H9 (cell line): Measurements from ENCODE around the gene IL1RAPL1. TPM values are rescaled to one million over a fixed set of nuclear protein-coding genes. Genes with fewer than 3 reads are reported as not detected.

Source experiments
- DNase-seq: peaks from one replicate; pipeline ENCODE4 v3.0.0-alpha.2; 2017
- H2AFZ ChIP-seq: one replicate; pipeline ENCODE4 v1.6.1; 2013; ENCODE audit warnings: mild to moderate bottlenecking, low read length, control low read depth, moderate library complexity
- H2AK5ac ChIP-seq: 2 replicates; pipeline ENCODE4 v1.6.1; 2013; ENCODE audit warnings: low read length, control low read depth, mixed read lengths; ENCODE audit not compliant: insufficient read length
- H2BK120ac ChIP-seq: one replicate; pipeline ENCODE4 v1.6.1; 2013; ENCODE audit warnings: low read depth, mild to moderate bottlenecking, low read length, control low read depth, inconsistent platforms; ENCODE audit not compliant: poor library complexity, severe bottlenecking
- H2BK12ac ChIP-seq: 2 replicates; pipeline ENCODE4 v1.6.1; 2013; ENCODE audit warnings: low read length, control low read depth, mixed read lengths, low read depth; ENCODE audit not compliant: insufficient read length
- H2BK15ac ChIP-seq: 2 replicates; pipeline ENCODE4 v1.6.1; 2013; ENCODE audit warnings: low read depth, low read length, control low read depth
- H2BK20ac ChIP-seq: one replicate; pipeline ENCODE4 v1.6.1; 2013; ENCODE audit warnings: low read depth, mild to moderate bottlenecking, low read length, control low read depth, inconsistent platforms; ENCODE audit not compliant: poor library complexity, severe bottlenecking
- H2BK5ac ChIP-seq: 2 replicates; pipeline ENCODE4 v1.6.1; 2013; ENCODE audit warnings: low read length, control low read depth, mixed read lengths; ENCODE audit not compliant: insufficient read length
- H3K14ac ChIP-seq: 2 replicates; pipeline ENCODE4 v1.6.1; 2013; ENCODE audit warnings: low read length, control low read depth; ENCODE audit not compliant: insufficient read depth
- H3K18ac ChIP-seq: 2 replicates; pipeline ENCODE4 v1.6.1; 2013; ENCODE audit warnings: low read depth, mild to moderate bottlenecking, mixed read lengths, low read length, control low read depth; ENCODE audit not compliant: insufficient read length
- H3K23ac ChIP-seq: 2 replicates; pipeline ENCODE4 v1.6.1; 2013; ENCODE audit warnings: low read length, control low read depth, mixed read lengths, low read depth; ENCODE audit not compliant: insufficient read length
- H3K23me2 ChIP-seq: 2 replicates; pipeline ENCODE4 v1.6.1; 2013; ENCODE audit warnings: low read depth, mild to moderate bottlenecking, mixed read lengths, low read length, control low read depth; ENCODE audit not compliant: insufficient read length, poor library complexity, severe bottlenecking
- H3K27ac ChIP-seq: 2 replicates; pipeline ENCODE4 v1.5.1; 2013; ENCODE audit warnings: low read length, control low read depth, mixed read lengths, low read depth; ENCODE audit not compliant: insufficient read length
- H3K27me3 ChIP-seq: 2 replicates; pipeline ENCODE4 v1.6.1; 2013; ENCODE audit warnings: low read length, control low read depth, inconsistent platforms; ENCODE audit not compliant: insufficient read depth
- H3K4ac ChIP-seq: 2 replicates; pipeline ENCODE4 v1.6.1; 2013; ENCODE audit warnings: low read depth, mild to moderate bottlenecking, control low read depth, inconsistent platforms, low read length, moderate library complexity
- H3K4me1 ChIP-seq: 2 replicates; pipeline ENCODE4 v1.6.1; 2013; ENCODE audit warnings: low read length, control low read depth, inconsistent platforms; ENCODE audit not compliant: insufficient read depth
- H3K4me2 ChIP-seq: 2 replicates; pipeline ENCODE4 v1.6.1; 2013; ENCODE audit warnings: low read length, control low read depth, mixed read lengths; ENCODE audit not compliant: insufficient read length, insufficient read depth
- H3K56ac ChIP-seq: 2 replicates; pipeline ENCODE4 v1.6.1; 2013; ENCODE audit warnings: low read depth, mild to moderate bottlenecking, mixed read lengths, low read length, control low read depth; ENCODE audit not compliant: insufficient read length
- H3K79me1 ChIP-seq: 2 replicates; pipeline ENCODE4 v1.6.1; 2013; ENCODE audit warnings: low read depth, mild to moderate bottlenecking, moderate library complexity, low read length, control low read depth, inconsistent platforms; ENCODE audit not compliant: insufficient read depth, poor library complexity, severe bottlenecking
- H3K79me2 ChIP-seq: 2 replicates; pipeline ENCODE4 v1.6.1; 2013; ENCODE audit warnings: low read length, control low read depth, inconsistent platforms; ENCODE audit not compliant: insufficient read depth
- H3K9ac ChIP-seq: 2 replicates; pipeline ENCODE4 v1.6.1; 2013; ENCODE audit warnings: low read length, control low read depth, mixed read lengths; ENCODE audit not compliant: insufficient read length; ENCODE audit errors: extremely low read depth
- H3K9me3 ChIP-seq: one replicate; pipeline ENCODE4 v1.6.1; 2013; ENCODE audit warnings: low read depth, low read length, inconsistent platforms; ENCODE audit not compliant: control insufficient read depth
- H3T11ph ChIP-seq: one replicate; pipeline ENCODE4 v1.6.1; 2013; ENCODE audit warnings: mild to moderate bottlenecking, low read length, control low read depth, inconsistent platforms
- H4K20me1 ChIP-seq: one replicate; pipeline ENCODE4 v1.6.1; 2013; ENCODE audit not compliant: control insufficient read depth, insufficient read length, insufficient read depth
- H4K5ac ChIP-seq: 2 replicates; pipeline ENCODE4 v1.6.1; 2013; ENCODE audit warnings: low read depth, mild to moderate bottlenecking, mixed read lengths, low read length, control low read depth; ENCODE audit not compliant: insufficient read length
- H4K8ac ChIP-seq: replicated peaks from 2 replicates; pipeline ENCODE4 v1.6.1; 2013; ENCODE audit warnings: low read length, control low read depth, mixed read lengths, low read depth; ENCODE audit not compliant: insufficient read length
- H4K91ac ChIP-seq: 2 replicates; pipeline ENCODE4 v1.6.1; 2013; ENCODE audit warnings: low read depth, mild to moderate bottlenecking, moderate library complexity, mixed read lengths, low read length, control low read depth; ENCODE audit not compliant: insufficient read length
- H3K27ac Mint-ChIP-seq, 3 experiments: 2 replicates in 2 of 3; 3 replicates in 1 of 3; pipeline ENCODE4 v1.8.0; 2020 to 2021; ENCODE audit warnings: mixed read lengths in 3 of 3, mild to moderate bottlenecking in 1 of 3, moderate library complexity in 1 of 3
- H3K27me3 Mint-ChIP-seq: 2 replicates; pipeline ENCODE4 v1.8.0; 2021; ENCODE audit warnings: low read depth, mild to moderate bottlenecking, moderate library complexity, mixed read lengths
- H3K36me3 Mint-ChIP-seq, 3 experiments: 2 replicates in 2 of 3; 3 replicates in 1 of 3; pipeline ENCODE4 v1.8.0; 2020 to 2021; ENCODE audit warnings: low read depth in 3 of 3, mixed read lengths in 3 of 3; ENCODE audit not compliant: insufficient read depth in 1 of 3
- H3K4me1 Mint-ChIP-seq, 2 experiments: 2 replicates each; pipeline ENCODE4 v1.8.0; 2020; ENCODE audit warnings: mixed read lengths in 2 of 2
- H3K4me3 Mint-ChIP-seq, 2 experiments: 2 replicates in 1 of 2; 3 replicates in 1 of 2; pipeline ENCODE4 v1.8.0; 2020 to 2021; ENCODE audit warnings: mild to moderate bottlenecking in 2 of 2, mixed read lengths in 2 of 2, moderate library complexity in 1 of 2
- H3K9me3 Mint-ChIP-seq, 2 experiments: 2 replicates in 1 of 2; 3 replicates in 1 of 2; pipeline ENCODE4 v1.8.0; 2020; ENCODE audit warnings: mild to moderate bottlenecking in 2 of 2, mixed read lengths in 2 of 2, moderate library complexity in 1 of 2
- WGBS: extraction: QIAGEN DNeasy Blood & Tissue Kit; methylation state at CpG from one replicate; pipeline ENCODE4 v1.1.7; 2013; ENCODE audit warnings: missing lambda C conversion rate, low lambda C conversion rate, mixed read lengths; ENCODE audit not compliant: insufficient read length; ENCODE audit errors: extremely low coverage; 5-methylcytosine and 5-hydroxymethylcytosine counted together
- total RNA-seq: library from RNA; stranded (reverse); gene quantifications from 2 replicates; pipeline ENCODE4 v1.2.1, GENCODE V29; 2021
- TF ChIP-seq, protein P1 (sequence below): fragments of 200-600 bp; sonication (generic); conservative IDR thresholded peaks from 3 replicates; pipeline ENCODE4 v1.8.0; 2021; ENCODE audit warnings: antibody characterized with exemption, mild to moderate bottlenecking

Gene IL1RAPL1
- total RNA-seq, 1 experiment from 2014 or later = 0.31 TPM

DNA sequence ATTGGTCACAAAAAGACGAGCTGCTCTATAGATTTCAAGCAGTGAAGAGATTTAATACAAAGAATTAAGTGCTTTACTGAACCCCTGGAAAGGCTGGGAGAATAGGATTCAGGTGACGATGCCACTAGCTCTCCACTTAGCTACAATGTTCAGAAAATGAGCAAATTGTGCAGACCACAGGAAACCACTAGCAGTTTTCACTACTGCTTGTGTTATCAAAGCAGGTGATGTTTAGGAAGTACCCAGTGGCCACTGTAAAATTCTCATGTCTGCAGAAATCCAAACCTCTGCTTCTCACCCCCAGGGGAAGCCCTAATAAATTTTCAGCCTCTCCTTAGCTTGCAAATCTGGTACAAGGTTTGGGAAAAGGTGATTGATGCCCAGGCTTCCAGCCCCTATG, 165.1 kb downstream of the IL1RAPL1 start:
- no CpG with 5 or more reads among the region's 2 CpGs for WGBS
- H3K27me3 Mint-ChIP-seq = no peaks in the 10 kb centered on the region

More for the DNA sequence above, 165.1 kb downstream of the IL1RAPL1 start:
- H3K23me2 ChIP-seq = no peaks in the 10 kb centered on the region
- H3K23ac ChIP-seq = no peak overlapping the region
- TF ChIP-seq, protein P1, sequence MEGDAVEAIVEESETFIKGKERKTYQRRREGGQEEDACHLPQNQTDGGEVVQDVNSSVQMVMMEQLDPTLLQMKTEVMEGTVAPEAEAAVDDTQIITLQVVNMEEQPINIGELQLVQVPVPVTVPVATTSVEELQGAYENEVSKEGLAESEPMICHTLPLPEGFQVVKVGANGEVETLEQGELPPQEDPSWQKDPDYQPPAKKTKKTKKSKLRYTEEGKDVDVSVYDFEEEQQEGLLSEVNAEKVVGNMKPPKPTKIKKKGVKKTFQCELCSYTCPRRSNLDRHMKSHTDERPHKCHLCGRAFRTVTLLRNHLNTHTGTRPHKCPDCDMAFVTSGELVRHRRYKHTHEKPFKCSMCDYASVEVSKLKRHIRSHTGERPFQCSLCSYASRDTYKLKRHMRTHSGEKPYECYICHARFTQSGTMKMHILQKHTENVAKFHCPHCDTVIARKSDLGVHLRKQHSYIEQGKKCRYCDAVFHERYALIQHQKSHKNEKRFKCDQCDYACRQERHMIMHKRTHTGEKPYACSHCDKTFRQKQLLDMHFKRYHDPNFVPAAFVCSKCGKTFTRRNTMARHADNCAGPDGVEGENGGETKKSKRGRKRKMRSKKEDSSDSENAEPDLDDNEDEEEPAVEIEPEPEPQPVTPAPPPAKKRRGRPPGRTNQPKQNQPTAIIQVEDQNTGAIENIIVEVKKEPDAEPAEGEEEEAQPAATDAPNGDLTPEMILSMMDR = no peak
- H2BK20ac ChIP-seq = no peak overlapping the region
- H2BK5ac ChIP-seq = no peak overlapping the region
- H2AFZ ChIP-seq = no peak overlapping the region
- no peaks in the 10 kb centered on the region for H3K9me3 ChIP-seq
- H3K36me3 Mint-ChIP-seq = no peaks in the 10 kb centered on the region; a peak in 1 of 7 replicates
- no peaks in the 10 kb centered on the region for H3K79me1 ChIP-seq
- H3K18ac ChIP-seq = no peak overlapping the region
- no peaks in the 10 kb centered on the region for H3K27me3 ChIP-seq
- no peaks in the 10 kb centered on the region for H3K4me1 Mint-ChIP-seq
- no peak overlapping the region for H3K14ac ChIP-seq
- no peak overlapping the region for H4K91ac ChIP-seq
- no peak overlapping the region for H2AK5ac ChIP-seq
- H3K27ac Mint-ChIP-seq = no peak overlapping the region
- H4K5ac ChIP-seq = no peak overlapping the region
- H3K9ac ChIP-seq = no peak overlapping the region
- no peaks in the 10 kb centered on the region for H4K20me1 ChIP-seq
- no peak overlapping the region for H2BK120ac ChIP-seq
- no peak overlapping the region for H3K56ac ChIP-seq
- H2BK15ac ChIP-seq = no peak overlapping the region
- H3T11ph ChIP-seq = no peak overlapping the region
- H3K4me1 ChIP-seq = no peaks in the 10 kb centered on the region
- H2BK12ac ChIP-seq = no peak overlapping the region
- H3K9me3 Mint-ChIP-seq = peaks cover 0 to 45% of the 10 kb centered on the region in 2 experiments; a peak in 4 of 5 replicates
- no peak overlapping the region for H4K8ac ChIP-seq
- no peak overlapping the region for H3K4me3 Mint-ChIP-seq
- no peaks in the 10 kb centered on the region for H3K79me2 ChIP-seq
- DNase-seq = no peak
- no peak overlapping the region for H3K4me2 ChIP-seq
- H3K4ac ChIP-seq = no peak overlapping the region
- no peak overlapping the region for H3K27ac ChIP-seq
